Right lobe of liver (tissue), 4 donors: Measurements from ENCODE around the gene IL13RA1.

Experiments
- POLR2A ChIP-seq: fragments of 450-650 bp; IDR thresholded peaks from one replicate; pipeline ENCODE4 v1.6.1; 2017; ENCODE audit warnings: antibody characterized with exemption, mild to moderate bottlenecking
- TF ChIP-seq, protein P1 (sequence below), 4 donors: fragments of 200-600 bp in 3 of 4; fragments of 450-650 bp in 1 of 4; IDR thresholded peaks; one replicate each; pipeline versions ENCODE4 v1.5.1 to v1.8.0; 2016 to 2022; ENCODE audit warnings: antibody characterized with exemption in 4 of 4, mild to moderate bottlenecking in 2 of 4
- donor health status: DM: no; HTN: no; CAD: no.
- donor health status: DM: no; HTN: no; CAD: no.
- donor health status: DM: no; HTN: yes; CAD: no.

DNA sequence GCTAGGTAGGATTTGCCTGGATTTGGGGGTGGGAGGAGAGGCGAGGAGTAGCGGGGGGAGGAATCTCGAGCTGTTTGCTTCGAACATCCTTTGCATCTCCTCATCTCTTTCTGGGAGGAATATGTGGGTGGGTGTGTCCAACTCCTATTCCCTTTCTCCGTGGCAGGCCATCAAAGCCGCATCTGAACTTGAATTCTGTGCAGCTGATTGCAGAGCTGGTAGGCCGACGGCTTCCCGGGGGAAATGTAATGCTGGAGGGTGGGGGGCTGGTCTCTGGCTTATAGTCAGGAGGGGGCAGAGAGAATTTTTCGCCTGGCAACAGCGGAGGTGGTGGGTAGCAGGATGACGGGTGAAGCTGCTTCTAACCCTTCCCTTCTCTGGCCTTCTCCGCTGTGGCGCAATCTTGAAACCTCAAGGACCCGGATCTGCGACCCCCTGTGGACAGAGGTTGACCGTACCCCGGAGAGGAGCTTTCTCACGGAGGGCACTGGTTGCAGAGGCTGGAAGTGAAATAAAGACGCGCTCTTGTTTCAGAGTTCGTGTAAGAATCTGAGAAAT is 96.8 kb downstream of the IL13RA1 start:
- TF ChIP-seq, protein P1, sequence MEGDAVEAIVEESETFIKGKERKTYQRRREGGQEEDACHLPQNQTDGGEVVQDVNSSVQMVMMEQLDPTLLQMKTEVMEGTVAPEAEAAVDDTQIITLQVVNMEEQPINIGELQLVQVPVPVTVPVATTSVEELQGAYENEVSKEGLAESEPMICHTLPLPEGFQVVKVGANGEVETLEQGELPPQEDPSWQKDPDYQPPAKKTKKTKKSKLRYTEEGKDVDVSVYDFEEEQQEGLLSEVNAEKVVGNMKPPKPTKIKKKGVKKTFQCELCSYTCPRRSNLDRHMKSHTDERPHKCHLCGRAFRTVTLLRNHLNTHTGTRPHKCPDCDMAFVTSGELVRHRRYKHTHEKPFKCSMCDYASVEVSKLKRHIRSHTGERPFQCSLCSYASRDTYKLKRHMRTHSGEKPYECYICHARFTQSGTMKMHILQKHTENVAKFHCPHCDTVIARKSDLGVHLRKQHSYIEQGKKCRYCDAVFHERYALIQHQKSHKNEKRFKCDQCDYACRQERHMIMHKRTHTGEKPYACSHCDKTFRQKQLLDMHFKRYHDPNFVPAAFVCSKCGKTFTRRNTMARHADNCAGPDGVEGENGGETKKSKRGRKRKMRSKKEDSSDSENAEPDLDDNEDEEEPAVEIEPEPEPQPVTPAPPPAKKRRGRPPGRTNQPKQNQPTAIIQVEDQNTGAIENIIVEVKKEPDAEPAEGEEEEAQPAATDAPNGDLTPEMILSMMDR (IDR thresholded peaks at IDR 0.05) = no peak
- no peak for TF ChIP-seq POLR2A
